Measurements from ENCODE around the gene CHI3L1.

DNA sequence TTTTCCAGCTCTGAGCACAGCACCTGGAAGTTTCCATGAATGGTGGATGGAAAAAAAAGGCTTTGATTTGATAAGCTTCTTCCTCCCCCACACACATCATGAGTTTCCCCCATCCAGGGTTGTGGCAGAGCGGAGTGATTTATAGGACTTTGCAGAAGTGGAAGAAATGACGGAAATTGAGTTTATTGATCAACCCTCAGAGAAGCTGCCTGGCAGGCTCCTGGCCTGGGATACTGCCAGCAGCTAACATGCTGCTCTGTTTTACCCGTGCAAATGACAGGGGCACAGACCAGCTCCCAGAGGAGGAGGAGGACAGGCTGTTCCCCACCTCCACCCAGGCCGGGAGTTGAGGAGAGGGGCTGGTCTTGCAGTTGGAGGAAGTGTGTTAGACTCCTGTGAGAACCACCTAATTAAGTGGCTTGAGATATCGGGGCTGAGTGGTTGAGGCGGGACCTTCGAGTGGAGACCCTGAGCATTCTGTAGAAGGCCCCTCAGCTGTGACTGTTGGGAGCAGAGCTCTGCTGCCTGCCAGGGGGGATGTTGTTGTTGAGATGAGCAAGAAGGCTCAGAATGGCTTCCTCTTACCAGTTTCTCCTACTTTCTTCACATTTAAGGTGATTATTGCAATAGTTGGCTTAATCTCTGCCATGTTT is 37.2 kb downstream of the CHI3L1 start:
- TF ChIP-seq, protein P1, sequence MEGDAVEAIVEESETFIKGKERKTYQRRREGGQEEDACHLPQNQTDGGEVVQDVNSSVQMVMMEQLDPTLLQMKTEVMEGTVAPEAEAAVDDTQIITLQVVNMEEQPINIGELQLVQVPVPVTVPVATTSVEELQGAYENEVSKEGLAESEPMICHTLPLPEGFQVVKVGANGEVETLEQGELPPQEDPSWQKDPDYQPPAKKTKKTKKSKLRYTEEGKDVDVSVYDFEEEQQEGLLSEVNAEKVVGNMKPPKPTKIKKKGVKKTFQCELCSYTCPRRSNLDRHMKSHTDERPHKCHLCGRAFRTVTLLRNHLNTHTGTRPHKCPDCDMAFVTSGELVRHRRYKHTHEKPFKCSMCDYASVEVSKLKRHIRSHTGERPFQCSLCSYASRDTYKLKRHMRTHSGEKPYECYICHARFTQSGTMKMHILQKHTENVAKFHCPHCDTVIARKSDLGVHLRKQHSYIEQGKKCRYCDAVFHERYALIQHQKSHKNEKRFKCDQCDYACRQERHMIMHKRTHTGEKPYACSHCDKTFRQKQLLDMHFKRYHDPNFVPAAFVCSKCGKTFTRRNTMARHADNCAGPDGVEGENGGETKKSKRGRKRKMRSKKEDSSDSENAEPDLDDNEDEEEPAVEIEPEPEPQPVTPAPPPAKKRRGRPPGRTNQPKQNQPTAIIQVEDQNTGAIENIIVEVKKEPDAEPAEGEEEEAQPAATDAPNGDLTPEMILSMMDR (IDR thresholded peaks at IDR 0.05), result no peak
- TF ChIP-seq ZFX (IDR thresholded peaks at IDR 0.05; ENCODE audit: borderline replicate concordance), result no peak
